Measurements from ENCODE around the gene PARP14.

PARP14 gene

DNA sequence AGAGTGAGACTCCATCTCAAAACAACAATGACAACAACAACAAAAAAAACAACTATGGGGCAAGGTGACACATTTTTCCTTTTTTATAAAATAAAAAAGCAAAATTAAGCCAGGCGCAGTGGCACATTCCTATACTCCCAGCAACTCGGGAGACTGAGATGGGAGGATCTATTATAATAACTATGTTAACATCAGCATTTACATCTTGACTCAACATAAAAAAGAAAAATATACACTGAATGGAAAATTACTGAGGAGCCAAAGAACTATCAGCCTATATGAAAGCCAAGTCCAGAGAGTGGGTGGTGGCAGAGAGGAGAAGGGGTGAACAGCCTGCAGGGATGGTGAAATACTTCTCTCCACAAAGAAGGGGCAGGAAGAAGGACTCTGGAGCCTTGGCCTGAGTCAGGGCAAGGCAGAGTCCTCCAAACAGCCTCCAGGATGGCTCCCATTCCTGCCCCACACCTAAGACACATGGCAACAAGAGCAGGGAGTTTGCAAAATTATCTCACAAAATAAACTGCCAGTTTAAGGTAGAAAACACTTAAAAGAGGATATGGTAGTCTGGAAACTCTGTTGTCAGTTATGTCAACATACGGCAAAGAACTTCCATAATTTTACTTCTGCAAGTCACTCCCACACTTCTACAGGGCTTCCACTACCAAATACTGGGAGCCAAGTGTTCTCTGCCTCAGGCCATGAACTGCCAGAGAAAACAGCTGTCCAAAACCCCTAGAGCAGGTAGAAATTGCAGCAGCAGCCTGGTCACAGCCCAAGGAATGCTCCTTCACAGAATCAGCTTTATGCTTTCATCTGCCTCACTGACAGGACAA lies 87.1 kb downstream of the PARP14 start:
- in situ Hi-C loops (cut with HindIII; ENCODE audit: low sequenced_read_pairs): no loop called here

DNA sequence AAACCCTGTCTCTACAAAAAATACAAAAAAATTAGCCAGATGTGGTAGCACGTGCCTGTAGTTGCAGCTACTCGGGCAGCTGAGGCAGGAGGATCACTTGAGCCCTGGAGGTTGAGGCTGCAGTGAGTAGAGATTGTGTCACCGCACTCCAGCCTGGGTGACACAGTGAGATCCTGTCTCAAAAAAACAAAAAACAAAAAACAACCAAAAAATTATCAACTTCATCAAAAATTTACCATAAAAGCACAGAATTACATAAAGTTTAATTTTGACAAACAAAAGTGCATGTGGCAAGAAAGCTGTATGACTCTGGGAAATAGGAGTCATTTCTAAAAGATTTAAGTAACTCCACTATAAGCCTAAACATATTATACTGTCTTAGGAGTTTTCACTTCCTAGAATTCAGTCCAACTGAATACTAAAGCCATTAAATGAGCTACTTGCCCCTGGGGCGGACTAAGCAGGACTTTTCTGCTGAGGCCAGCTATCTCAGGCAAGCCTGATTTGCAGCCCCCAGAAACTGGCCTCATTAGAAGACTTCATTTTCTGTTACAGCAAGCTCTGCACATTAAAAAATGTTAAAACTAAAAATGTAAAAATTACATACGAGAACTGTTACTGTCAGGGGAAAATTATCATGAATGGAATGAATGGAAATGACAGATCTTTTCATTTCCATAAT lies 90.0 kb downstream of the PARP14 start:
- in situ Hi-C loops (cut with HindIII; ENCODE audit: low sequenced_read_pairs): no loop called here

DNA sequence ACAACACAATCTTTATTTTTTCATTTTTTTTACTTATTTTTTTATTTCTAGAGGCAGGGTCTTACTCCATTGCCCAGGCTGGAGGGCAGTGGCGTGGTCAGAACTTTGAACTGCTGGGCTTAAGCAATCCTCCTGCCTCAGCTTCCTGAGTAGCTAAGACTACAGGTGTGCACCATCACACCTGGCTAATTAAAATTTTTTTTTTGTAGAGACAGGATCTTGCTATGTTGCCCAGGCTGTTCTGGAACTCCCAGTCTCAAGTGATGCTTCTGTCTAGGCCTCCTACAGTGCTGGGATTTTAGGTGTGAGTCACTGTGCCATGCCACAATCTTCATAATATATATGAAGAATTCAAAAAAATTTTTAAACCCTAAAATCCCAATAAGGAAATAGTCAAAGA lies 92.2 kb downstream of the PARP14 start:
- in situ Hi-C loops (cut with HindIII; ENCODE audit: low sequenced_read_pairs): no loop called here

DNA sequence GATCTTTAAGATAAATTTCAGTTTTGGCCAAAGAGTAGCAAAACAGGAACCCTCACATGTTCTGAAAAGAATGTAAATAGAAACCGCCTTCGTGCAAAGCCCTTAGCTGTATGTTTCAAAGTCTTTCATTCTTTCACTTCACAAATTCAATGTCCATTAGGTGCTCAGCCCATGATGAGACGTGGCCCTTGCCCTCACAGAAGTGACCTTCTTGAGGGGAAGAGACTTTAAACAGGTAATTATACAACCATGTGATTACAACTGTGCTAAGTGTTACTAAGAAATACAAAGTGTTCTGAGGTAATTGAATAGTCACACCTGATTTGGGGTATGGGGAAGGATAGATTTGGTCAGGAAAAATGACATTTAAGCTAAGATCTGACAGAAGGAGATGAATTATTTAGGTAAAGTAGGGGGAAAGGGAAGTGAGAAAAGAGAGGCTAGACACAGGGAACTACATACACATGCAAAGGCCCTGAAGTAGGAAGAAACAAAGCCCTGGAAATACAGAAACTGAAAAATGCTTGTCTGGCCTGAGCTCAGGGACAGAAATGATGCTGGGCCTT lies 93.4 kb downstream of the PARP14 start:
- in situ Hi-C loops (cut with HindIII; ENCODE audit: low sequenced_read_pairs): no loop called here

DNA sequence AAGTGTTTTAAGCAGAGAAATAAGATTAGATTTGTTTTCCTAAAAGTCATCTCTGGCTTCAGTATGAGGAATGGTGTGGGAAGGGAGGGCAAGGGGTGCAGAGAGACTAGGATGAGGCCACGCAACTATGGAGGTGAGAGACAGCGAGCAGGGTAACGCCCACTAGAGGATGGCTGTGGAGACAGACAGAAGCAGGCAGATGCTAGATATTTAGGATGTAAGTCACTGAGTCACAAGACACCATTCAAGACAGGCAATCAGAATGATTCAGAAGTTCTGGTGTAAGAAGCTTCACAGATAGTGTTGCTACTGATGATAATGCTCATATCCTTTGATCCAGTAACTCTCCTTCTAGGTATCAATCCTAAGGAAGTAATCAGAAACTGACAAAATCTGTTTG lies 93.9 kb downstream of the PARP14 start:
- in situ Hi-C loops (cut with HindIII; ENCODE audit: low sequenced_read_pairs): no loop called here

DNA sequence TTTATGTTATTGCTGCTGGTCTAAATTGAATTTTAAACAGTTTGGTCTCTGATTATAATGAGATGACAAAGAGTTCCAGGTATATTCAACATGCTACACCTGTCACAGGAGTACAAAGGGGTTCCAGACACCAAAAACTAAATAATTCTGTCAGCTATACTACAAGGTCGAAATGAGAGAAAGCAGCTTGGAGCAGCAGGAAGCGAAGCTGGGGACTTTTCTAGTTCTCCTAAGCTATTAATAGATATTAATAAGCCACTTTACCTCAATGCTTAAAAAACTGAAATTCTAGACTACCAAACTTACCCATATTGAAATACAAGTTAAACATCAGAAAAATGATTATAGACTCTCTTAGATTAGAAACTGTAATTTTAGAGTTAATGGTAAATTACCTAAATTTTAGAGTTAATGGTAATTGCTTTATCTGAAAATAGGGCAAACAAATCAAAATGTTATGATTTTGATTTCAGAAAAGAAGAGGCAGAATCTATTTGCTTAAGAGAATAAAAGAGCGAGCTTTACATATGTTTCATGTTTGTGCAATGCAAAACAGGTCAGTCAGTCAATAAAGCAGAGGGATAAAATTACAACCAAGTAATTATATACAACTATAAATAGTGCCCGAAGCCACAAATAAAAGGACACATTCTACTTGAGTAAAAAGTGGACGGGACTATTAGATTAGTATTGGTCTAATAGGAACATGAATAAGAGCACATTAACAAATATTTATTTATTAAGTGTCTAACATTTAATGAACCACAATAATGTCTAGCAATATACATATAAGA lies 96.2 kb downstream of the PARP14 start:
- in situ Hi-C loops (cut with HindIII; ENCODE audit: low sequenced_read_pairs): no loop called here

DNA sequence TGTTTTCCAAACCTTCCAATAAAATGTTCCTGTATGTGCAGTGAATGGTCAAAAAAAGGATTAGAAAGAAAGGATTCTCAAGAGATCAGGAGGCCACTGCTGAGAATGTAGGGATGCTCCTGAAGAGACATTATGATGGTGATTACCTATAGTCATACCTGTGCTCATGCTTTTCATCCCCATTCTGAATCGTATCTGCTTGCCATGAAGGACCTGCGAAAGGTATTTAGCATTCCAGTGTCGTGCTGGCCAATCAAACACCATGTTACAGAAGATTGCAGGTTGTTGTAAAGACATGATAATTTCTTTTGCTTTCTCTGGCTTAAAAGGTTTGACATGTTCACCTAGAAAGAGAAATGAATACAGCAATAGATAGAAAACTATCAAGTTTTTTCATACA lies 96.9 kb downstream of the PARP14 start:
- in situ Hi-C loops (cut with HindIII; ENCODE audit: low sequenced_read_pairs): no loop called here

Measured in DLD1 (cell line).